HepG2 (cell line): Measurements from ENCODE around the gene MACROD2. TPM values are rescaled to one million over a fixed set of nuclear protein-coding genes. Genes with fewer than 3 reads are reported as not detected.

Source experiments
- ATAC-seq: fragments of 200-7000 bp; cut with Tn5 transposase; 3 replicates; pipeline ENCODE4 v1.9.1; 2020; ENCODE audit warnings: mild to moderate bottlenecking, moderate library complexity
- BruUV-seq: library from RNA; stranded (reverse); fragments of 400-500 nt; replicated peaks from 2 replicates; lab custom pipeline; 2021; lab: Mats Ljungman, UMichigan
- CTCF ChIA-PET: fragments of 300-600 bp; formaldehyde crosslinking; extraction: SDS; loops from one replicate; lab custom pipeline; 2021; ENCODE audit warnings: low total read pairs, inconsistent platforms, low intra/inter-chr PET ratio; lab: Yijun Ruan, JAX
- POLR2A ChIA-PET: fragments of 350-600 bp; sonication (Branson Sonifier 250); formaldehyde crosslinking; loops from one replicate; lab custom pipeline; 2020; ENCODE audit warnings: antibody characterized with exemption, inconsistent platforms; lab: Yijun Ruan, JAX
- DNase-seq: peaks from one replicate; pipeline ENCODE4 v3.0.0-alpha.2; 2015; ENCODE audit warnings: low spot score
- FAIRE-seq: peaks from 3 replicates; lab custom pipeline; 2011; peaks lifted over from hg19 to GRCh38; lab: Jason Lieb, UNC
- H2AFZ ChIP-seq: one replicate; pipeline ENCODE4 v1.6.1; 2011; ENCODE audit warnings: low read length, inconsistent platforms
- H3K27ac ChIP-seq: fragments of 300-600 bp; 3 replicates; pipeline ENCODE4 v1.8.0; 2011; ENCODE audit warnings: mixed run types, mild to moderate bottlenecking, mixed read lengths, low read length, inconsistent platforms; ENCODE audit not compliant: insufficient read depth; ENCODE audit errors: extremely low read length
- H3K27me3 ChIP-seq, 2 experiments: fragments of 200-600 bp in 1 of 2; 2 replicates in 1 of 2; 3 replicates in 1 of 2; pipeline versions ENCODE4 v1.6.0 to v1.8.0; 2011; ENCODE audit warnings: low read length in 2 of 2, mild to moderate bottlenecking in 2 of 2, moderate library complexity in 2 of 2, inconsistent platforms in 1 of 2; ENCODE audit not compliant: insufficient read depth in 2 of 2, control insufficient read depth in 1 of 2
- H3K36me3 ChIP-seq, 2 experiments: fragments of 200-600 bp in 1 of 2; replicated peaks in 1 of 2; 2 replicates in 1 of 2; 3 replicates in 1 of 2; pipeline versions ENCODE4 v1.5.1 to v1.8.0; 2011; ENCODE audit warnings: low read length in 2 of 2, inconsistent platforms in 1 of 2; ENCODE audit not compliant: insufficient read depth in 2 of 2, control insufficient read depth in 1 of 2
- H3K4me1 ChIP-seq: 2 replicates; pipeline ENCODE4 v1.5.1; 2012; ENCODE audit warnings: low read length, inconsistent platforms; ENCODE audit not compliant: insufficient read depth
- H3K4me2 ChIP-seq: 2 replicates; pipeline ENCODE4 v1.6.0; 2011; ENCODE audit warnings: low read depth, low read length, inconsistent platforms
- H3K4me3 ChIP-seq, 3 experiments: fragments of 200-600 bp in 1 of 3; sonication (generic), shearing (Covaris generic) in 1 of 3; replicated peaks in 1 of 3; 2 replicates each; pipeline ENCODE4 v1.5.1; 2011 to 2016; ENCODE audit warnings: low read length in 3 of 3, inconsistent platforms in 2 of 3, low read depth in 2 of 3, mild to moderate bottlenecking in 2 of 3, control low read depth in 1 of 3, mixed read lengths in 1 of 3; ENCODE audit not compliant: insufficient read depth in 1 of 3
- H3K79me2 ChIP-seq: one replicate; pipeline ENCODE4 v1.6.1; 2011; ENCODE audit warnings: low read length, inconsistent platforms; ENCODE audit not compliant: insufficient read depth
- H3K9ac ChIP-seq: 2 replicates; pipeline ENCODE4 v1.6.0; 2011; ENCODE audit warnings: mild to moderate bottlenecking, low read depth, low read length, inconsistent platforms; ENCODE audit not compliant: insufficient read depth
- H3K9me3 ChIP-seq: 2 replicates; pipeline ENCODE4 v1.5.1; 2012; ENCODE audit warnings: mild to moderate bottlenecking, low read length
- H4K20me1 ChIP-seq: 2 replicates; pipeline ENCODE4 v1.6.0; 2011; ENCODE audit warnings: inconsistent platforms, mild to moderate bottlenecking, low read length, moderate library complexity; ENCODE audit not compliant: insufficient read depth
- GABPB1 ChIP-seq: IDR thresholded peaks from 2 replicates; pipeline ENCODE4 v1.6.1; 2016; ENCODE audit warnings: mild to moderate bottlenecking, missing genetic modification reagents, moderate library complexity, missing compliant biosample characterization
- MYNN ChIP-seq: sonication (generic); formaldehyde crosslinking; IDR thresholded peaks from 2 replicates; pipeline ENCODE4 v1.4.0; 2020; ENCODE audit warnings: mild to moderate bottlenecking, low read depth, missing genetic modification reagents
- SIN3A ChIP-seq: IDR thresholded peaks from 2 replicates; pipeline ENCODE4 v1.6.1; 2011; ENCODE audit warnings: low read depth, mild to moderate bottlenecking, control low read depth, low read length, borderline replicate concordance
- SNAI1 ChIP-seq: sonication (generic); formaldehyde crosslinking; IDR thresholded peaks from 2 replicates; pipeline ENCODE4 v1.5.0; 2020; ENCODE audit warnings: mild to moderate bottlenecking, missing genetic modification reagents, borderline replicate concordance
- SUZ12 ChIP-seq: fragments of 150-350 bp; IDR thresholded peaks from 2 replicates; pipeline ENCODE4 v1.6.1; 2014; ENCODE audit warnings: low read depth, low read length
- ZBTB7A ChIP-seq: sonication (generic); formaldehyde crosslinking; IDR thresholded peaks from 2 replicates; pipeline ENCODE4 v1.8.0; 2022; ENCODE audit warnings: mild to moderate bottlenecking, missing genetic modification reagents
- ZNF746 ChIP-seq: sonication (generic); formaldehyde crosslinking; IDR thresholded peaks from 2 replicates; pipeline ENCODE4 v1.8.0; 2022; ENCODE audit warnings: mild to moderate bottlenecking, missing genetic modification reagents
- WGBS: methylation state at CpG from one replicate; pipeline ENCODE4 v1.1.6; 2017; ENCODE audit warnings: low lambda C conversion rate; 5-methylcytosine and 5-hydroxymethylcytosine counted together
- in situ Hi-C: cut with HindIII; loops from 2 replicates; pipeline ENCODE4 v1.10.0; 2017; ENCODE audit warnings: low pct_unique_long_range_greater_than_20kb; ENCODE audit not compliant: extremely low pct_ligation_motif_present
- intact Hi-C: fragments of 100-400 bp; cut with micrococcal nuclease; formaldehyde crosslinking; loops from one replicate; pipeline ENCODE4 v1.10.0; 2022; ENCODE audit not compliant: unreplicated experiment
- polyA plus RNA-seq, 8 experiments: library from polyadenylated mRNA; depleted of rRNA in 3 of 8; stranded (reverse) in 7 of 8; unstranded in 1 of 8; fragments of >200 nt; fragmentation: Illumina TruSeq in 4 of 8; extraction: Trizol in 4 of 8; gene quantifications; 2 replicates each; pipeline versions ENCODE4 v1.2.1 to v1.2.3, GENCODE V29; 2011 to 2016; ENCODE audit warnings: low read depth in 4 of 8, missing spikeins in 1 of 8, mixed read lengths in 1 of 8; ENCODE audit not compliant: insufficient read depth in 1 of 8
- total RNA-seq, 5 experiments: library from RNA; depleted of rRNA; stranded (reverse); fragments of >200 nt; fragmentation: Illumina TruSeq; extraction: Trizol; gene quantifications; 2 replicates each; pipeline ENCODE4 v1.2.3, GENCODE V29; 2016; ENCODE audit warnings: low read depth in 1 of 5
- TF ChIP-seq, protein P1 (sequence below): sonication (generic); formaldehyde crosslinking; IDR thresholded peaks from 2 replicates; pipeline ENCODE4 v1.8.0; 2022; ENCODE audit warnings: missing genetic modification reagents, mild to moderate bottlenecking, borderline replicate concordance
- TF ChIP-seq, protein P2 (sequence below): sonication (generic); formaldehyde crosslinking; IDR thresholded peaks from 2 replicates; pipeline ENCODE4 v1.5.0; 2020; ENCODE audit warnings: mild to moderate bottlenecking, missing genetic modification reagents
- TF ChIP-seq, protein P3 (sequence below): sonication (generic); formaldehyde crosslinking; IDR thresholded peaks from 2 replicates; pipeline ENCODE4 v1.4.0; 2020; ENCODE audit warnings: missing genetic modification reagents, borderline replicate concordance
- TF ChIP-seq, protein P4 (sequence below): sonication (generic); formaldehyde crosslinking; IDR thresholded peaks from 2 replicates; pipeline ENCODE4 v1.9.0; 2021; ENCODE audit warnings: missing genetic modification reagents, borderline replicate concordance

The MACROD2 gene
- total and polyA plus RNA-seq, 2 of the 13 experiments (the other 11 are each of a cell fraction or from before 2014, with no cell fraction given) = 0.13 to 0.51 TPM

GRCh38 chr20:15814911-15815310 lies 1819.6 kb downstream of the MACROD2 start:
- no TSS peak for BruUV-seq
- no peaks in the 10 kb centered on the region for H3K36me3 ChIP-seq
- no peaks in the 10 kb centered on the region for H3K4me1 ChIP-seq
- CTCF ChIA-PET = no interaction called here
- no peaks in the 10 kb centered on the region for H4K20me1 ChIP-seq
- FAIRE-seq (no peak), DNase-seq (no peak), ATAC-seq (no peak)
- no peak overlapping the region for H3K27ac ChIP-seq
- POLR2A ChIA-PET = no interaction called here
- H3K27me3 ChIP-seq = no peaks in the 10 kb centered on the region
- H3K4me3 ChIP-seq = no peak overlapping the region
- no peaks in the 10 kb centered on the region for H3K79me2 ChIP-seq
- 3% methylated on average over 2 of the region's 2 CpGs for WGBS
- H2AFZ ChIP-seq = no peak overlapping the region
- intact Hi-C loops (no loop called here), in situ Hi-C loops (no loop called here)
- H3K4me2 ChIP-seq = no peak overlapping the region
- H3K9ac ChIP-seq = no peak overlapping the region
- peaks cover 71% of the 10 kb centered on the region for H3K9me3 ChIP-seq
- TF ChIP-seq, protein P1, sequence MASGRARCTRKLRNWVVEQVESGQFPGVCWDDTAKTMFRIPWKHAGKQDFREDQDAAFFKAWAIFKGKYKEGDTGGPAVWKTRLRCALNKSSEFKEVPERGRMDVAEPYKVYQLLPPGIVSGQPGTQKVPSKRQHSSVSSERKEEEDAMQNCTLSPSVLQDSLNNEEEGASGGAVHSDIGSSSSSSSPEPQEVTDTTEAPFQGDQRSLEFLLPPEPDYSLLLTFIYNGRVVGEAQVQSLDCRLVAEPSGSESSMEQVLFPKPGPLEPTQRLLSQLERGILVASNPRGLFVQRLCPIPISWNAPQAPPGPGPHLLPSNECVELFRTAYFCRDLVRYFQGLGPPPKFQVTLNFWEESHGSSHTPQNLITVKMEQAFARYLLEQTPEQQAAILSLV = no peak
- TF ChIP-seq, protein P2, sequence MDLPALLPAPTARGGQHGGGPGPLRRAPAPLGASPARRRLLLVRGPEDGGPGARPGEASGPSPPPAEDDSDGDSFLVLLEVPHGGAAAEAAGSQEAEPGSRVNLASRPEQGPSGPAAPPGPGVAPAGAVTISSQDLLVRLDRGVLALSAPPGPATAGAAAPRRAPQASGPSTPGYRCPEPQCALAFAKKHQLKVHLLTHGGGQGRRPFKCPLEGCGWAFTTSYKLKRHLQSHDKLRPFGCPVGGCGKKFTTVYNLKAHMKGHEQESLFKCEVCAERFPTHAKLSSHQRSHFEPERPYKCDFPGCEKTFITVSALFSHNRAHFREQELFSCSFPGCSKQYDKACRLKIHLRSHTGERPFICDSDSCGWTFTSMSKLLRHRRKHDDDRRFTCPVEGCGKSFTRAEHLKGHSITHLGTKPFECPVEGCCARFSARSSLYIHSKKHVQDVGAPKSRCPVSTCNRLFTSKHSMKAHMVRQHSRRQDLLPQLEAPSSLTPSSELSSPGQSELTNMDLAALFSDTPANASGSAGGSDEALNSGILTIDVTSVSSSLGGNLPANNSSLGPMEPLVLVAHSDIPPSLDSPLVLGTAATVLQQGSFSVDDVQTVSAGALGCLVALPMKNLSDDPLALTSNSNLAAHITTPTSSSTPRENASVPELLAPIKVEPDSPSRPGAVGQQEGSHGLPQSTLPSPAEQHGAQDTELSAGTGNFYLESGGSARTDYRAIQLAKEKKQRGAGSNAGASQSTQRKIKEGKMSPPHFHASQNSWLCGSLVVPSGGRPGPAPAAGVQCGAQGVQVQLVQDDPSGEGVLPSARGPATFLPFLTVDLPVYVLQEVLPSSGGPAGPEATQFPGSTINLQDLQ (CRISPR knock-in tag) = no peak
- TF ChIP-seq ZBTB7A (CRISPR knock-in tag) (no peak), SNAI1 (CRISPR knock-in tag) (no peak), SUZ12 (no peak), SIN3A (no peak), ZNF746 (CRISPR knock-in tag) (no peak), MYNN (CRISPR knock-in tag) (no peak), GABPB1 (CRISPR knock-in tag) (no peak)
- TF ChIP-seq, protein P3, sequence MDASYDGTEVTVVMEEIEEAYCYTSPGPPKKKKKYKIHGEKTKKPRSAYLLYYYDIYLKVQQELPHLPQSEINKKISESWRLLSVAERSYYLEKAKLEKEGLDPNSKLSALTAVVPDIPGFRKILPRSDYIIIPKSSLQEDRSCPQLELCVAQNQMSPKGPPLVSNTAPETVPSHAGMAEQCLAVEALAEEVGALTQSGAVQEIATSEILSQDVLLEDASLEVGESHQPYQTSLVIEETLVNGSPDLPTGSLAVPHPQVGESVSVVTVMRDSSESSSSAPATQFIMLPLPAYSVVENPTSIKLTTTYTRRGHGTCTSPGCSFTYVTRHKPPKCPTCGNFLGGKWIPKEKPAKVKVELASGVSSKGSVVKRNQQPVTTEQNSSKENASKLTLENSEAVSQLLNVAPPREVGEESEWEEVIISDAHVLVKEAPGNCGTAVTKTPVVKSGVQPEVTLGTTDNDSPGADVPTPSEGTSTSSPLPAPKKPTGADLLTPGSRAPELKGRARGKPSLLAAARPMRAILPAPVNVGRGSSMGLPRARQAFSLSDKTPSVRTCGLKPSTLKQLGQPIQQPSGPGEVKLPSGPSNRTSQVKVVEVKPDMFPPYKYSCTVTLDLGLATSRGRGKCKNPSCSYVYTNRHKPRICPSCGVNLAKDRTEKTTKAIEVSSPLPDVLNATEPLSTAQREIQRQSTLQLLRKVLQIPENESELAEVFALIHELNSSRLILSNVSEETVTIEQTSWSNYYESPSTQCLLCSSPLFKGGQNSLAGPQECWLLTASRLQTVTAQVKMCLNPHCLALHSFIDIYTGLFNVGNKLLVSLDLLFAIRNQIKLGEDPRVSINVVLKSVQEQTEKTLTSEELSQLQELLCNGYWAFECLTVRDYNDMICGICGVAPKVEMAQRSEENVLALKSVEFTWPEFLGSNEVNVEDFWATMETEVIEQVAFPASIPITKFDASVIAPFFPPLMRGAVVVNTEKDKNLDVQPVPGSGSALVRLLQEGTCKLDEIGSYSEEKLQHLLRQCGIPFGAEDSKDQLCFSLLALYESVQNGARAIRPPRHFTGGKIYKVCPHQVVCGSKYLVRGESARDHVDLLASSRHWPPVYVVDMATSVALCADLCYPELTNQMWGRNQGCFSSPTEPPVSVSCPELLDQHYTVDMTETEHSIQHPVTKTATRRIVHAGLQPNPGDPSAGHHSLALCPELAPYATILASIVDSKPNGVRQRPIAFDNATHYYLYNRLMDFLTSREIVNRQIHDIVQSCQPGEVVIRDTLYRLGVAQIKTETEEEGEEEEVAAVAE (CRISPR knock-in tag) = no peak
- TF ChIP-seq, protein P4, sequence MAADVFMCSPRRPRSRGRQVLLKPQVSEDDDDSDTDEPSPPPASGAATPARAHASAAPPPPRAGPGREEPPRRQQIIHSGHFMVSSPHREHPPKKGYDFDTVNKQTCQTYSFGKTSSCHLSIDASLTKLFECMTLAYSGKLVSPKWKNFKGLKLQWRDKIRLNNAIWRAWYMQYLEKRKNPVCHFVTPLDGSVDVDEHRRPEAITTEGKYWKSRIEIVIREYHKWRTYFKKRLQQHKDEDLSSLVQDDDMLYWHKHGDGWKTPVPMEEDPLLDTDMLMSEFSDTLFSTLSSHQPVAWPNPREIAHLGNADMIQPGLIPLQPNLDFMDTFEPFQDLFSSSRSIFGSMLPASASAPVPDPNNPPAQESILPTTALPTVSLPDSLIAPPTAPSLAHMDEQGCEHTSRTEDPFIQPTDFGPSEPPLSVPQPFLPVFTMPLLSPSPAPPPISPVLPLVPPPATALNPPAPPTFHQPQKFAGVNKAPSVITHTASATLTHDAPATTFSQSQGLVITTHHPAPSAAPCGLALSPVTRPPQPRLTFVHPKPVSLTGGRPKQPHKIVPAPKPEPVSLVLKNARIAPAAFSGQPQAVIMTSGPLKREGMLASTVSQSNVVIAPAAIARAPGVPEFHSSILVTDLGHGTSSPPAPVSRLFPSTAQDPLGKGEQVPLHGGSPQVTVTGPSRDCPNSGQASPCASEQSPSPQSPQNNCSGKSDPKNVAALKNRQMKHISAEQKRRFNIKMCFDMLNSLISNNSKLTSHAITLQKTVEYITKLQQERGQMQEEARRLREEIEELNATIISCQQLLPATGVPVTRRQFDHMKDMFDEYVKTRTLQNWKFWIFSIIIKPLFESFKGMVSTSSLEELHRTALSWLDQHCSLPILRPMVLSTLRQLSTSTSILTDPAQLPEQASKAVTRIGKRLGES = no peak
